ENCODE data around the gene SPATA13.
A peak's percentile ranks its signal among the peaks of the same experiment; 100 is the strongest.

SPATA13 gene

GRCh38 chr13:24217601-24218281 lies 57.2 kb downstream of the SPATA13 start:
- Histone ChIP-seq H3K9me3 (ENCODE audit: control insufficient read depth in 5 of 5, low read length in 5 of 5) (no peaks in the 10 kb centered on the region), H3K27ac (ENCODE audit: low read depth, low read length) (no peak overlapping the region)

GRCh38 chr13:24218338-24218737 lies 57.8 kb downstream of the SPATA13 start:
- H3K4me3 ChIP-seq (ENCODE audit: low read depth in 1 of 5, low read length in 5 of 5), result no peak overlapping the region
- H3K27me3 ChIP-seq (ENCODE audit: control insufficient read depth in 5 of 5, insufficient read depth in 4 of 5, low read length in 5 of 5), result peaks cover 0 to 4% (median 0%) of the 10 kb centered on the region in 5 donors
- H3K36me3 ChIP-seq (ENCODE audit: control insufficient read depth in 5 of 5, insufficient read depth in 5 of 5, low read length in 5 of 5), result peaks cover 0 to 5% (median 0%) of the 10 kb centered on the region in 5 donors
- H3K9ac ChIP-seq (ENCODE audit: low read length in 5 of 5), result no peak overlapping the region
- H3K9me3 ChIP-seq (ENCODE audit: control insufficient read depth in 5 of 5, low read length in 5 of 5), result no peaks in the 10 kb centered on the region
- H3K4me1 ChIP-seq (ENCODE audit: control insufficient read depth in 5 of 5, insufficient read depth in 5 of 5, low read length in 5 of 5), result peaks cover 1 to 39% (median 20%) of the 10 kb centered on the region in 5 donors
- H3K27ac ChIP-seq (ENCODE audit: low read depth, low read length), result no peak overlapping the region

More at GRCh38 chr13:24217601-24218281, 57.2 kb downstream of the SPATA13 start:
- Histone ChIP-seq H3K36me3 (ENCODE audit: control insufficient read depth in 5 of 5, insufficient read depth in 5 of 5, low read length in 5 of 5) (no peaks in the 10 kb centered on the region), H3K27me3 (ENCODE audit: control insufficient read depth in 5 of 5, insufficient read depth in 4 of 5, low read length in 5 of 5) (peaks cover 0 to 3% (median 0%) of the 10 kb centered on the region in 5 donors), H3K4me3 (ENCODE audit: low read depth in 1 of 5, low read length in 5 of 5) (no peak overlapping the region), H3K4me1 (ENCODE audit: control insufficient read depth in 5 of 5, insufficient read depth in 5 of 5, low read length in 5 of 5) (peaks cover 1 to 39% (median 20%) of the 10 kb centered on the region in 5 donors), H3K9ac (ENCODE audit: low read length in 5 of 5) (peak overlapping the region in 1 of 5 donors; percentile 50)

DNA sequence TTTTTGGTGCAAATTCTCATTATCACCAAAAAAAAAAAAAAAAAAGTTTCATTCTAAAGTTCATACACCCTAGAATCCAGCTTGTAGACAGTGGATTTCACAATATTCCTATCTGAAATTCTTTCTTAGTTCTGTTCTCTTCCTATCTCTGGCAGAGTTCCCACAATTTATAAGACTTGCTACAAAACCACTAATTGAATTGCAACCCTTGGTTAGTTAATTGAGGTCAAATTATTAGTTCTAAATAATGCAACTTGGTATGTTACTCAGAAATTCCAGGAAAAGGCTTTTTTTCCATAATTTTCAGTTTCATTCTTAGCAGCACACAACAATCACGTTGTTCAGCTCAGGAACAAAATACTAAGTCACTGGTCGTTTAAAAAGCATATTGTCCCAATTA lies 58.5 kb downstream of the SPATA13 start:
- peaks cover 0 to 4% (median 0%) of the 10 kb centered on the region in 5 donors for H3K27me3 ChIP-seq (ENCODE audit: control insufficient read depth in 5 of 5, insufficient read depth in 4 of 5, low read length in 5 of 5)
- H3K36me3 ChIP-seq (ENCODE audit: control insufficient read depth in 5 of 5, insufficient read depth in 5 of 5, low read length in 5 of 5), result peaks cover 0 to 5% (median 0%) of the 10 kb centered on the region in 5 donors
- no peaks in the 10 kb centered on the region for H3K9me3 ChIP-seq (ENCODE audit: control insufficient read depth in 5 of 5, low read length in 5 of 5)
- peaks cover 1 to 44% (median 20%) of the 10 kb centered on the region in 5 donors for H3K4me1 ChIP-seq (ENCODE audit: control insufficient read depth in 5 of 5, insufficient read depth in 5 of 5, low read length in 5 of 5)
- no peak overlapping the region for H3K4me3 ChIP-seq (ENCODE audit: low read depth in 1 of 5, low read length in 5 of 5)
- H3K9ac ChIP-seq (ENCODE audit: low read length in 5 of 5), result no peak overlapping the region
- no peak overlapping the region for H3K27ac ChIP-seq (ENCODE audit: low read depth, low read length)

- no peak overlapping the region for H3K27ac ChIP-seq (ENCODE audit: low read depth, low read length)
- H3K36me3 ChIP-seq (ENCODE audit: control insufficient read depth in 5 of 5, insufficient read depth in 5 of 5, low read length in 5 of 5), result peaks cover 0 to 6% (median 0%) of the 10 kb centered on the region in 5 donors
- peaks cover 0 to 4% (median 0%) of the 10 kb centered on the region in 5 donors for H3K27me3 ChIP-seq (ENCODE audit: control insufficient read depth in 5 of 5, insufficient read depth in 4 of 5, low read length in 5 of 5)
- no peaks in the 10 kb centered on the region for H3K9me3 ChIP-seq (ENCODE audit: control insufficient read depth in 5 of 5, low read length in 5 of 5)
- peaks cover 1 to 43% (median 20%) of the 10 kb centered on the region in 5 donors for H3K4me1 ChIP-seq (ENCODE audit: control insufficient read depth in 5 of 5, insufficient read depth in 5 of 5, low read length in 5 of 5)
- no peak overlapping the region for H3K9ac ChIP-seq (ENCODE audit: low read length in 5 of 5)
- H3K4me3 ChIP-seq (ENCODE audit: low read depth in 1 of 5, low read length in 5 of 5), result no peak overlapping the region
Measured at GRCh38 chr13:24220086-24220703, 59.7 kb downstream of the SPATA13 start.

DNA sequence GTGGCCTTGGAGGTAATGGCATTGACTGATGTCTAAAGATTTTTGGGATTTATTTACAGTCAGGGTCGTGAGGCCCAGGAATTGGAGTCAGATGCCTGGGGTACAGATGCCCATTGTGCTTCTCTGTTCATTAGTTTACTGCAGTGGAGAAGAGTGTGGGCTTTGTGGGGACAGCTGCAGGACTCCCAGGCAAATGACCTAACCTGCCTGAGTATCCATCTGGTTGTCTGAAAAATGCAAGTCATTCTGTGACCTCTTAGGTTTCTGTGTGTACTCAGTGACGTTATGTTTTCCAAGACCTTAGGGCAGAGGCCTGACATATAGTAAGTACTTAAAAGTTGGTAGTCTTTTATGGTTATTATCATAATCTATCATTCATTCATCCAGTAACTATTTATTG lies 60.5 kb downstream of the SPATA13 start:
- no peaks in the 10 kb centered on the region for H3K9me3 ChIP-seq (ENCODE audit: control insufficient read depth in 5 of 5, low read length in 5 of 5)
- H3K9ac ChIP-seq (ENCODE audit: low read length in 5 of 5), result no peak overlapping the region
- H3K27me3 ChIP-seq (ENCODE audit: control insufficient read depth in 5 of 5, insufficient read depth in 4 of 5, low read length in 5 of 5), result peaks cover 0 to 4% (median 0%) of the 10 kb centered on the region in 5 donors
- no peak overlapping the region for H3K4me3 ChIP-seq (ENCODE audit: low read depth in 1 of 5, low read length in 5 of 5)
- H3K27ac ChIP-seq (ENCODE audit: low read depth, low read length), result no peak overlapping the region
- peaks cover 0 to 6% (median 0%) of the 10 kb centered on the region in 5 donors for H3K36me3 ChIP-seq (ENCODE audit: control insufficient read depth in 5 of 5, insufficient read depth in 5 of 5, low read length in 5 of 5)
- H3K4me1 ChIP-seq (ENCODE audit: control insufficient read depth in 5 of 5, insufficient read depth in 5 of 5, low read length in 5 of 5), result peaks cover 1 to 35% (median 14%) of the 10 kb centered on the region in 5 donors

DNA sequence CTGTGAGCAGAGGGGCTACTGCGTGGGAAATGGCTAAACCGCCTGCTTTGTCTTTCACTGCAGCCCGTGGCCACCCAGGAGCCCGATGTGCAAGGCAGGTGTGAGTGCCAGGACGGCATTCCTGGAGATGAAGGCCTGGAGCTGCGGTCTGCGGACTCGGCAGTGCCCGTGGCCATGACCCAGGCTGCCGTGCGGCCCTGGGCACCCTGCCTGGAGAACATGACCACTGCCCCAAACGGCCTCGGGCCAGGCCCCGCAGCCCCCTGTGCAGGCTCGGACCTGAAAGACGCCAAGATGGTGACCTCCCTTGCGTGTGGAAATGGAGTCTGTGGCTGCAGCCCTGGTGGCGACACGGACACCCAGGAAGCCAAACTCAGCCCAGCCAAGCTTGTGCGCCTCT lies 62.2 kb downstream of the SPATA13 start:
- Histone ChIP-seq H3K27me3 (ENCODE audit: control insufficient read depth in 5 of 5, insufficient read depth in 4 of 5, low read length in 5 of 5) (peaks cover 0 to 4% (median 0%) of the 10 kb centered on the region in 5 donors), H3K9me3 (ENCODE audit: control insufficient read depth in 5 of 5, low read length in 5 of 5) (no peaks in the 10 kb centered on the region), H3K4me1 (ENCODE audit: control insufficient read depth in 5 of 5, insufficient read depth in 5 of 5, low read length in 5 of 5) (peaks cover 0 to 25% (median 6%) of the 10 kb centered on the region in 5 donors), H3K36me3 (ENCODE audit: control insufficient read depth in 5 of 5, insufficient read depth in 5 of 5, low read length in 5 of 5) (peaks cover 0 to 6% (median 0%) of the 10 kb centered on the region in 5 donors), H3K27ac (ENCODE audit: low read depth, low read length) (no peak overlapping the region), H3K9ac (ENCODE audit: low read length in 5 of 5) (no peak overlapping the region), H3K4me3 (ENCODE audit: low read depth in 1 of 5, low read length in 5 of 5) (no peak overlapping the region)

DNA sequence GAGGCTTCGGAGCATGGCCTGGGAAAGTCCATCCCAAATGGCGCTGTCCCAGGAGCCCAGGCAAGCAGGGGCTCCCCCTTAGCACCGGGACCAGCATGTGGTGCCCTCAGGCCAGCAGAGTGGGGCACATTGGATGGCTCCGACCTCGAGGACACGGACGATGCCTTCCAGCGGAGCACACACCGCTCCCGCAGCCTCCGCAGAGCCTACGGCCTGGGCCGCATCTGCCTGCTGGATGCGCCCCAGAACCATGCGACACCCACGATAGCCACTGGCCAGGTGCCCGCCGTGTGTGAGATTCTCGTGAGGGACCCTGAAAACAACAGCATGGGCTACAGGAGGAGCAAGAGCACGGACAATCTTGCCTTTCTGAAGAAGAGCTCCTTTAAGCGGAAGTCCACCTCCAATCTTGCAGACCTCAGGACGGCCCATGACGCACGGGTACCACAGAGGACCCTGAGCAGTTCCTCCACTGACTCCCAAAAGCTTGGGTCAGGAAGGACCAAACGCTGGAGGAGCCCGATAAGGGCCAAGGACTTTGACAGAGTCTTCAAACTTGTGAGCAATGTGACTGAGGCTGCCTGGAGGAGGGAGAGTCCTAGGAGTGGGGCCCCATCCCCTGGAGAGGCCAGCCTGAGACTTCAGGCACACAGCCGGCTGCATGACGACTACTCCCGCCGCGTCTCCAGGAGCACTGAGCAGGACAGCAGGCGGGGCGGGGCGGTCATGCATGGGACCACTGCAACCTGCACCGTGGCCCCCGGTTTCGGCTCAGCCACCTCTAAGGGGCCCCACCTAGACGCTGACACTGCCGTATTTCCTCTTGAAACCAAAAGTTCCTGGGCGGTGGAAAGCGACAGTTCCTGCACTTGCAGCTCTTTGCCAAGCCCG lies 63.1 kb downstream of the SPATA13 start:
- Histone ChIP-seq H3K36me3 (ENCODE audit: control insufficient read depth in 5 of 5, insufficient read depth in 5 of 5, low read length in 5 of 5) (peaks cover 0 to 6% (median 0%) of the 10 kb centered on the region in 5 donors), H3K9ac (ENCODE audit: low read length in 5 of 5) (no peak overlapping the region), H3K27me3 (ENCODE audit: control insufficient read depth in 5 of 5, insufficient read depth in 4 of 5, low read length in 5 of 5) (peaks cover 0 to 4% (median 0%) of the 10 kb centered on the region in 5 donors), H3K9me3 (ENCODE audit: control insufficient read depth in 5 of 5, low read length in 5 of 5) (no peaks in the 10 kb centered on the region), H3K4me1 (ENCODE audit: control insufficient read depth in 5 of 5, insufficient read depth in 5 of 5, low read length in 5 of 5) (peaks cover 0 to 18% (median 6%) of the 10 kb centered on the region in 5 donors), H3K4me3 (ENCODE audit: low read depth in 1 of 5, low read length in 5 of 5) (peak overlapping the region in 1 of 5 donors; percentile 15), H3K27ac (ENCODE audit: low read depth, low read length) (no peak overlapping the region)

GRCh38 chr13:24224232-24224680 lies 63.7 kb downstream of the SPATA13 start:
- H3K4me1 ChIP-seq (ENCODE audit: control insufficient read depth in 5 of 5, insufficient read depth in 5 of 5, low read length in 5 of 5), result peaks cover 0 to 18% (median 2%) of the 10 kb centered on the region in 5 donors
- no peak overlapping the region for H3K27ac ChIP-seq (ENCODE audit: low read depth, low read length)
- peaks cover 0 to 4% (median 0%) of the 10 kb centered on the region in 5 donors for H3K27me3 ChIP-seq (ENCODE audit: control insufficient read depth in 5 of 5, insufficient read depth in 4 of 5, low read length in 5 of 5)
- peak overlapping the region in 1 of 5 donors; percentile 15 for H3K4me3 ChIP-seq (ENCODE audit: low read depth in 1 of 5, low read length in 5 of 5)
- no peak overlapping the region for H3K9ac ChIP-seq (ENCODE audit: low read length in 5 of 5)
- H3K9me3 ChIP-seq (ENCODE audit: control insufficient read depth in 5 of 5, low read length in 5 of 5), result no peaks in the 10 kb centered on the region
- H3K36me3 ChIP-seq (ENCODE audit: control insufficient read depth in 5 of 5, insufficient read depth in 5 of 5, low read length in 5 of 5), result peaks cover 0 to 6% (median 0%) of the 10 kb centered on the region in 5 donors

- Histone ChIP-seq H3K36me3 (ENCODE audit: control insufficient read depth in 5 of 5, insufficient read depth in 5 of 5, low read length in 5 of 5) (peaks cover 0 to 6% (median 0%) of the 10 kb centered on the region in 5 donors), H3K9ac (ENCODE audit: low read length in 5 of 5) (no peak overlapping the region), H3K27ac (ENCODE audit: low read depth, low read length) (no peak overlapping the region), H3K4me1 (ENCODE audit: control insufficient read depth in 5 of 5, insufficient read depth in 5 of 5, low read length in 5 of 5) (peaks cover 0 to 11% (median 0%) of the 10 kb centered on the region in 5 donors), H3K4me3 (ENCODE audit: low read depth in 1 of 5, low read length in 5 of 5) (no peak overlapping the region), H3K27me3 (ENCODE audit: control insufficient read depth in 5 of 5, insufficient read depth in 4 of 5, low read length in 5 of 5) (peaks cover 0 to 4% (median 0%) of the 10 kb centered on the region in 5 donors), H3K9me3 (ENCODE audit: control insufficient read depth in 5 of 5, low read length in 5 of 5) (no peaks in the 10 kb centered on the region)
Measured at GRCh38 chr13:24225062-24225461, 64.5 kb downstream of the SPATA13 start.

Measured in subcutaneous abdominal adipose tissue (tissue), 5 donors.